Kidney (tissue), 14 donors: Measurements from ENCODE around the gene ATP11B. TPM values are rescaled to one million over a fixed set of nuclear protein-coding genes. Genes with fewer than 3 reads are reported as not detected.

Experiments
- DNase-seq, 5 donors: peaks; one replicate each; pipeline ENCODE4 v3.0.0-alpha.2; 2013 to 2020
- FAIRE-seq: peaks from 2 replicates; lab custom pipeline; 2012; peaks lifted over from hg19 to GRCh38; lab: Jason Lieb, UNC
- H3K27ac ChIP-seq, 2 donors: one replicate each; pipeline ENCODE4 v1.7.0; 2013; ENCODE audit warnings: low read depth in 2 of 2, low read length in 2 of 2, inconsistent platforms in 1 of 2
- H3K27me3 ChIP-seq: one replicate; pipeline ENCODE4 v1.7.1; 2013; ENCODE audit warnings: low read length, inconsistent platforms; ENCODE audit not compliant: control insufficient read depth, insufficient read depth
- H3K36me3 ChIP-seq, 3 donors: one replicate each; pipeline versions ENCODE4 v1.7.0 to v1.7.1; 2013; ENCODE audit warnings: low read length in 3 of 3, control low read depth in 1 of 3, inconsistent platforms in 1 of 3; ENCODE audit not compliant: insufficient read depth in 3 of 3, control insufficient read depth in 2 of 3
- H3K4me1 ChIP-seq, 3 donors: one replicate each; pipeline versions ENCODE4 v1.7.0 to v1.7.1; 2013; ENCODE audit warnings: low read length in 3 of 3, inconsistent platforms in 1 of 3, low read depth in 1 of 3; ENCODE audit not compliant: control insufficient read depth in 2 of 3, insufficient read depth in 2 of 3
- H3K4me3 ChIP-seq, 3 donors: one replicate each; pipeline versions ENCODE4 v1.7.0 to v1.8.1; 2013; ENCODE audit warnings: low read length in 3 of 3, control low read depth in 1 of 3, inconsistent platforms in 1 of 3
- H3K9ac ChIP-seq, 3 donors: one replicate each; pipeline versions ENCODE4 v1.7.0 to v1.7.1; 2013; ENCODE audit warnings: low read length in 3 of 3, control low read depth in 1 of 3, inconsistent platforms in 1 of 3
- H3K9me3 ChIP-seq, 3 donors: one replicate each; pipeline versions ENCODE4 v1.7.0 to v1.7.1; 2013; ENCODE audit warnings: low read length in 3 of 3, control low read depth in 1 of 3, inconsistent platforms in 1 of 3; ENCODE audit not compliant: control insufficient read depth in 2 of 3, insufficient read depth in 1 of 3
- intact Hi-C: fragments of 100-400 bp; cut with DNase I; formaldehyde crosslinking; loops from one replicate; pipeline ENCODE4 v1.11.1; 2022
- polyA plus RNA-seq: library from polyadenylated mRNA; stranded (reverse); fragments of 350-450 nt; fragmentation: Illumina TruSeq; extraction: RNeasy Lipid Tissue Mini Kit (QIAGEN cat#74804); gene quantifications from one replicate; pipeline ENCODE4 v1.2.3, GENCODE V29; 2014; ENCODE audit warnings: low read depth, low replicate concordance; ENCODE audit not compliant: insufficient read depth
- total RNA-seq: library from RNA; stranded (reverse); fragmentation: NEBNext Ultra II Directional; extraction: Animal tissue kit (Norgen Biotek cat#: 25700); gene quantifications from one replicate; pipeline ENCODE4 v1.2.1, GENCODE V29; 2021
- TF ChIP-seq, protein P1 (sequence below): IDR thresholded peaks from 3 replicates; pipeline ENCODE4 v1.5.1; 2012; ENCODE audit warnings: mild to moderate bottlenecking, moderate library complexity, borderline replicate concordance; ENCODE audit not compliant: insufficient read depth; ENCODE audit errors: extremely low read depth
- donor health status: control.
- donor health status: control.
- donor health status: control.
- donor health status: control.
- donor health status: control.
- donor health status: DM: yes; HTN: yes; CAD: no.
- donor health status: Normal renal cell carcinoma (clear cell type).

The ATP11B gene
- total and polyA plus RNA-seq, 2 donors from 2014 or later = 8.0 to 65.0 TPM

DNA sequence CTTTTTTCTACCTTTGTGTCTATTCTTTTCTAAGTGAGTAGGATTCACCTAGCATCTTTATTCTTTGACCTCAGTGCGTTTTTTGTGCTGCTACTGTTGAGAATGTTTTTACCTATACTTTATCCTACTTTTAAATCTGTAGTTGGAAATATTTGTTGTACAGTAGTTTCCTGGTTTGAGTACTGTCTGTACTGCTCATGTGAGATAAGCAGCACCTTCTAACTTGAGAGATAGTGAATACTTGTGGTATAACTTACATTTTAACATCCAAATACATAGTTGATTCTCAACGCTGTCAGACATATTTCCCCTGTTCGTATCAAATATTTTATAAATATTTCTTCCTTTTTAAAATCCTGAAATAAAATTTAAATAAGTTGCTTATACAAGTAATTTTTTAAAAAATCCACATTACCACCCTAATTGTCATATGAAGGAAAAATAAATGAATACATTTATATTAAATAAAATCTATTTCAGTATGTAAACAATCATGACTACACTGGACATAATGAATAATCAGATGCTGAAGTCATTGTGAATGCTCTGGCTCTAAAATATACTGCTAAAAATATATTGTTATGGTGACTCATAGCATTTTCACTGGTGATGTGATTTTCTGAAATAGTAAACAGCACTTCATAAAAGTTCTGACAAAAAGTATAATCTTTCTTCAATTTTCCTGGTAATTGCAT is 17.4 kb downstream of the ATP11B start:
- Histone ChIP-seq H3K27ac (no peak overlapping the region), H3K9ac (no peak overlapping the region), H3K4me1 (peaks cover 0 to 2% (median 0%) of the 10 kb centered on the region in 3 donors), H3K36me3 (no peaks in the 10 kb centered on the region), H3K4me3 (no peak overlapping the region), H3K27me3 (no peaks in the 10 kb centered on the region), H3K9me3 (no peaks in the 10 kb centered on the region)
- TF ChIP-seq, protein P1, sequence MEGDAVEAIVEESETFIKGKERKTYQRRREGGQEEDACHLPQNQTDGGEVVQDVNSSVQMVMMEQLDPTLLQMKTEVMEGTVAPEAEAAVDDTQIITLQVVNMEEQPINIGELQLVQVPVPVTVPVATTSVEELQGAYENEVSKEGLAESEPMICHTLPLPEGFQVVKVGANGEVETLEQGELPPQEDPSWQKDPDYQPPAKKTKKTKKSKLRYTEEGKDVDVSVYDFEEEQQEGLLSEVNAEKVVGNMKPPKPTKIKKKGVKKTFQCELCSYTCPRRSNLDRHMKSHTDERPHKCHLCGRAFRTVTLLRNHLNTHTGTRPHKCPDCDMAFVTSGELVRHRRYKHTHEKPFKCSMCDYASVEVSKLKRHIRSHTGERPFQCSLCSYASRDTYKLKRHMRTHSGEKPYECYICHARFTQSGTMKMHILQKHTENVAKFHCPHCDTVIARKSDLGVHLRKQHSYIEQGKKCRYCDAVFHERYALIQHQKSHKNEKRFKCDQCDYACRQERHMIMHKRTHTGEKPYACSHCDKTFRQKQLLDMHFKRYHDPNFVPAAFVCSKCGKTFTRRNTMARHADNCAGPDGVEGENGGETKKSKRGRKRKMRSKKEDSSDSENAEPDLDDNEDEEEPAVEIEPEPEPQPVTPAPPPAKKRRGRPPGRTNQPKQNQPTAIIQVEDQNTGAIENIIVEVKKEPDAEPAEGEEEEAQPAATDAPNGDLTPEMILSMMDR = no peak
- FAIRE-seq = peak; percentile 19
- intact Hi-C loops = no loop called here
- no peak for DNase-seq

DNA sequence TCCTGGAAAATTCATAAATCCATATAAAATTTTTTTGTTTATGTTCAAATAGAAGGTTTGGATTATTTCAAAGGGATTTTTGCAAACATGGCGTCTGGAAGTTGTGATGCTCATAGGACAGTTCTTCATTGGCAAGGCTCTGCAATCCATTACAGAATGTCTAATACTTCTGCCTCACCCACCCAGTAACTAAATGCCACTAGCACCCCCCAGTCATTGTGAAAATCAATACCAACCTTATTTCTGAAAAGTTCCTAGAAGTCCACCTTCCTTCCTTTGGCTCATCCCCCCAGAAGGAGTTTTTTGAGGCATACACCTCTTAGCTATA is 17.9 kb downstream of the ATP11B start:
- FAIRE-seq (no peak), DNase-seq (no peak)
- Histone ChIP-seq H3K4me3 (no peak overlapping the region), H3K27me3 (no peaks in the 10 kb centered on the region), H3K4me1 (peaks cover 0 to 2% (median under 1%) of the 10 kb centered on the region in 3 donors), H3K9me3 (no peaks in the 10 kb centered on the region), H3K36me3 (no peaks in the 10 kb centered on the region), H3K27ac (no peak overlapping the region), H3K9ac (no peak overlapping the region)
- intact Hi-C loops = no loop called here
- TF ChIP-seq, protein P1 = no peak

DNA sequence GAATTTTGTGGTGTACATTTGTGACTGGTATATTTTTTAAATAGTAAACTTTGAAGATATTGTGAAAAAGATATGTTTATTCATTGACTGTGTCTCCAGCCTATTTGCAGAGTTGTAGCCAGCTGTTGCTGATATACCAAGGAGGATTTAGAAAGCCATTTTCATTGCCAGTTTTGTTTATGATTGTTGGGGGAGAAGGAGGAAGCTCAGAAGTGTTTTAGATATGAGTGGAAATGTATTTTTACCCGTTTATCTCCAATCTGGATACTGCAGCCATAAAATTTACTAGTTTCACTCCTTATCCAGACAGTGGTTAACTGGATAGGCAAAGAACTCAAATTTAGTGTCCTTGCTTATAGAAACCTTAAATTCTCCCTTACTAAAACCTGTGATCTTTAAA is 18.8 kb downstream of the ATP11B start:
- Histone ChIP-seq H3K4me1 (peaks cover 0 to 4% (median 2%) of the 10 kb centered on the region in 3 donors), H3K27me3 (no peaks in the 10 kb centered on the region), H3K36me3 (no peaks in the 10 kb centered on the region), H3K27ac (no peak overlapping the region), H3K9ac (no peak overlapping the region), H3K9me3 (no peaks in the 10 kb centered on the region), H3K4me3 (no peak overlapping the region)
- FAIRE-seq (no peak), DNase-seq (no peak)
- intact Hi-C loops = no loop called here
- TF ChIP-seq, protein P1 = no peak
